ENCODE measurements around the gene GOLGA6A.
"Not testable (repeated sequence)": the region's sequence is repeated elsewhere in the genome, so short reads cannot be mapped to it uniquely, and the experiment has no call there.

DNA sequence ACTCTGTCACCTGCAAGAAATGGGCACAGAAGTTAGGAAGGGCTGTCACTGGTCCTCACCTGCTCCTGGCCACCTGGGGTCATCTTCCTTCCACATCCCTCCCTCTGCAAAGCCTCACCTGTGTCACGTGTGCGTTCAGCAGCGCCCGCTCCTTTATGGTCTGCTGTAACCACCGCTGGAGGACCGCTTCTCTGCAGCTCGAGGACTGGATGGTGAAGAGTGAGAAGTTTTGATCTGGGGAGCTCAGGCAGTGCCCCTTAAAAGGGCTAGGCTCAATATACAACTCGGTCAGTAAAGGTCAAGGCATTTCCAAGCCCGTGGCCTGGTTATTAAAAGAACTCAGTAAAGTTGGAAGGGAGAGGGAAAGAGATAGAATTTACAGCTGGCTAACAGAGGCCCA, 6.6 kb downstream of the GOLGA6A start:
- TF ChIP-seq, protein P1, sequence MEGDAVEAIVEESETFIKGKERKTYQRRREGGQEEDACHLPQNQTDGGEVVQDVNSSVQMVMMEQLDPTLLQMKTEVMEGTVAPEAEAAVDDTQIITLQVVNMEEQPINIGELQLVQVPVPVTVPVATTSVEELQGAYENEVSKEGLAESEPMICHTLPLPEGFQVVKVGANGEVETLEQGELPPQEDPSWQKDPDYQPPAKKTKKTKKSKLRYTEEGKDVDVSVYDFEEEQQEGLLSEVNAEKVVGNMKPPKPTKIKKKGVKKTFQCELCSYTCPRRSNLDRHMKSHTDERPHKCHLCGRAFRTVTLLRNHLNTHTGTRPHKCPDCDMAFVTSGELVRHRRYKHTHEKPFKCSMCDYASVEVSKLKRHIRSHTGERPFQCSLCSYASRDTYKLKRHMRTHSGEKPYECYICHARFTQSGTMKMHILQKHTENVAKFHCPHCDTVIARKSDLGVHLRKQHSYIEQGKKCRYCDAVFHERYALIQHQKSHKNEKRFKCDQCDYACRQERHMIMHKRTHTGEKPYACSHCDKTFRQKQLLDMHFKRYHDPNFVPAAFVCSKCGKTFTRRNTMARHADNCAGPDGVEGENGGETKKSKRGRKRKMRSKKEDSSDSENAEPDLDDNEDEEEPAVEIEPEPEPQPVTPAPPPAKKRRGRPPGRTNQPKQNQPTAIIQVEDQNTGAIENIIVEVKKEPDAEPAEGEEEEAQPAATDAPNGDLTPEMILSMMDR (conservative IDR thresholded peaks at IDR 0.05), result not testable (repeated sequence)
- TF ChIP-seq ZFX (IDR thresholded peaks at IDR 0.05), result not testable (repeated sequence)

Data from C4-2B (cell line).